ENCODE results near the gene ABO. TPM values are rescaled to one million over a fixed set of nuclear protein-coding genes. Genes with fewer than 3 reads are reported as not detected.

ABO gene
- total and polyA plus RNA-seq, 10 of the 15 experiments (the other 5 are each of a cell fraction or from before 2014, with no cell fraction given), result 0.10 TPM; not detected in 9

DNA sequence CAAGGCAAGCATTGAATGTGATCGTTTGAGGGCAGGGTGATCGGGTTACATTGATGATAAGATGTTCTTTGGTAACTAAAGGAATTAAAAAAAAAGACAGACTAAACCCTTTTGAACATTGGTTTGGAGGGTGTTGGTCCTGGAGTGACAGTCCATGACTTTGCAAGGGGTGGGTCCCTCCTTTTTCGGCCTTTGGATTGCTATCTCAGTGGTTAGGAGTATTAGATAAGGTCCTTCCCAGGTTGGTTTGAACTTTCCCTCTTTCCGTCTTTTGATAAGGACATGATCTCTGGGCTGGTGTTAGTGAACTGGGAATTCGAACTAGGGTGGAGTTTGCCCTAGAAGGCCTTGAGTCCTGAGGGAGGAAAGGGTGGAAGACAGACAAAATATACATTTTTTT is 5.4 kb upstream of the ABO start:
- no peak for FAIRE-seq
- Histone ChIP-seq H3K9ac (ENCODE audit: control insufficient read depth, insufficient read depth, low read length) (no peak overlapping the region), H3K9me3 (replicated peaks; ENCODE audit: control insufficient read depth, insufficient read depth, low read length) (no peaks in the 10 kb centered on the region), H4K20me1 (ENCODE audit: control insufficient read depth, insufficient read depth) (no peaks in the 10 kb centered on the region), H3K4me2 (ENCODE audit: control insufficient read depth, insufficient read depth) (no peak overlapping the region), H3K4me1 (ENCODE audit: control insufficient read depth, insufficient read depth, low read length) (no peaks in the 10 kb centered on the region), H3K4me3 (no peak overlapping the region), H3K36me3 (ENCODE audit: control insufficient read depth in 2 of 2, insufficient read depth in 2 of 2, low read length in 1 of 2) (no peaks in the 10 kb centered on the region), H2AFZ (ENCODE audit: control insufficient read depth, low read depth, low read length) (no peak overlapping the region), H3K27ac (ENCODE audit: control insufficient read depth, insufficient read depth) (no peak overlapping the region), H3K27me3 (replicated peaks in 1 of 2; ENCODE audit: control insufficient read depth in 2 of 2, insufficient read depth in 2 of 2, low read length in 1 of 2) (peaks cover 0 to 1% of the 10 kb centered on the region in 2 experiments; a peak in 1 of 4 replicates), H3K79me2 (ENCODE audit: control insufficient read depth, insufficient read depth, low read length) (no peaks in the 10 kb centered on the region)
- DNase-seq (ENCODE audit: low read depth, low spot score), result no peak
- WGBS (ENCODE audit: insufficient coverage, insufficient replicate concordance, low lambda C conversion rate, missing lambda C conversion rate), result 41% methylated on average over 5 of the region's 5 CpGs
- in situ Hi-C loops (cut with MboI), result no loop called here
- intact Hi-C loops (cut with micrococcal nuclease; ENCODE audit: unreplicated experiment), result no loop called here
- RAD21 ChIA-PET (ENCODE audit: unreplicated experiment), result no interaction called here
- no peak for ATAC-seq
- POLR2A ChIA-PET, result no interaction called here
- no TSS peak for BruUV-seq (replicated peaks)
- TF ChIP-seq NFYA (IDR thresholded peaks at IDR 0.05; ENCODE audit: borderline replicate concordance, low read depth, low read length) (no peak), FOS (IDR thresholded peaks at IDR 0.05; ENCODE audit: borderline replicate concordance, extremely low read depth, insufficient read length) (no peak), BMI1 (IDR thresholded peaks at IDR 0.05; ENCODE audit: borderline replicate concordance) (no peak), RFX5 (IDR thresholded peaks at IDR 0.05; ENCODE audit: low read depth, low read length) (no peak), SMAD1 (IDR thresholded peaks at IDR 0.05; ENCODE audit: low read depth, partially characterized antibody) (no peak), CEBPB (IDR thresholded peaks at IDR 0.05; ENCODE audit: borderline replicate concordance in 1 of 2, low read depth in 2 of 2, low read length in 2 of 2) (no peak), TARDBP (IDR thresholded peaks at IDR 0.05; ENCODE audit: borderline replicate concordance) (no peak), SUPT20H (IDR thresholded peaks at IDR 0.05; ENCODE audit: borderline replicate concordance, control insufficient read depth, low read depth, low read length) (no peak), SUZ12 (IDR thresholded peaks at IDR 0.05; ENCODE audit: unreplicated experiment) (no peak), GATAD2B (conservative IDR thresholded peaks at IDR 0.05; ENCODE audit: low read depth) (no peak)
- TF ChIP-seq, protein P1, sequence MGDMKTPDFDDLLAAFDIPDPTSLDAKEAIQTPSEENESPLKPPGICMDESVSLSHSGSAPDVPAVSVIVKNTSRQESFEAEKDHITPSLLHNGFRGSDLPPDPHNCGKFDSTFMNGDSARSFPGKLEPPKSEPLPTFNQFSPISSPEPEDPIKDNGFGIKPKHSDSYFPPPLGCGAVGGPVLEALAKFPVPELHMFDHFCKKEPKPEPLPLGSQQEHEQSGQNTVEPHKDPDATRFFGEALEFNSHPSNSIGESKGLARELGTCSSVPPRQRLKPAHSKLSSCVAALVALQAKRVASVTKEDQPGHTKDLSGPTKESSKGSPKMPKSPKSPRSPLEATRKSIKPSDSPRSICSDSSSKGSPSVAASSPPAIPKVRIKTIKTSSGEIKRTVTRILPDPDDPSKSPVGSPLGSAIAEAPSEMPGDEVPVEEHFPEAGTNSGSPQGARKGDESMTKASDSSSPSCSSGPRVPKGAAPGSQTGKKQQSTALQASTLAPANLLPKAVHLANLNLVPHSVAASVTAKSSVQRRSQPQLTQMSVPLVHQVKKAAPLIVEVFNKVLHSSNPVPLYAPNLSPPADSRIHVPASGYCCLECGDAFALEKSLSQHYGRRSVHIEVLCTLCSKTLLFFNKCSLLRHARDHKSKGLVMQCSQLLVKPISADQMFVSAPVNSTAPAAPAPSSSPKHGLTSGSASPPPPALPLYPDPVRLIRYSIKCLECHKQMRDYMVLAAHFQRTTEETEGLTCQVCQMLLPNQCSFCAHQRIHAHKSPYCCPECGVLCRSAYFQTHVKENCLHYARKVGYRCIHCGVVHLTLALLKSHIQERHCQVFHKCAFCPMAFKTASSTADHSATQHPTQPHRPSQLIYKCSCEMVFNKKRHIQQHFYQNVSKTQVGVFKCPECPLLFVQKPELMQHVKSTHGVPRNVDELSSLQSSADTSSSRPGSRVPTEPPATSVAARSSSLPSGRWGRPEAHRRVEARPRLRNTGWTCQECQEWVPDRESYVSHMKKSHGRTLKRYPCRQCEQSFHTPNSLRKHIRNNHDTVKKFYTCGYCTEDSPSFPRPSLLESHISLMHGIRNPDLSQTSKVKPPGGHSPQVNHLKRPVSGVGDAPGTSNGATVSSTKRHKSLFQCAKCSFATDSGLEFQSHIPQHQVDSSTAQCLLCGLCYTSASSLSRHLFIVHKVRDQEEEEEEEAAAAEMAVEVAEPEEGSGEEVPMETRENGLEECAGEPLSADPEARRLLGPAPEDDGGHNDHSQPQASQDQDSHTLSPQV (IDR thresholded peaks at IDR 0.05), result no peak
- TF ChIP-seq, protein P2, sequence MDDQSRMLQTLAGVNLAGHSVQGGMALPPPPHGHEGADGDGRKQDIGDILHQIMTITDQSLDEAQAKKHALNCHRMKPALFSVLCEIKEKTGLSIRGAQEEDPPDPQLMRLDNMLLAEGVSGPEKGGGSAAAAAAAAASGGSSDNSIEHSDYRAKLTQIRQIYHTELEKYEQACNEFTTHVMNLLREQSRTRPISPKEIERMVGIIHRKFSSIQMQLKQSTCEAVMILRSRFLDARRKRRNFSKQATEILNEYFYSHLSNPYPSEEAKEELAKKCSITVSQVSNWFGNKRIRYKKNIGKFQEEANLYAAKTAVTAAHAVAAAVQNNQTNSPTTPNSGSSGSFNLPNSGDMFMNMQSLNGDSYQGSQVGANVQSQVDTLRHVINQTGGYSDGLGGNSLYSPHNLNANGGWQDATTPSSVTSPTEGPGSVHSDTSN (IDR thresholded peaks at IDR 0.05; ENCODE audit: insufficient replicate concordance, low read depth, low read length), result no peak
- CTCF ChIA-PET, result no interaction called here
- SMC1A ChIA-PET (ENCODE audit: uncharacterized antibody, unreplicated experiment), result no interaction called here

Measured in GM12878 (cell line).